Measurements from ENCODE around the gene RNF208. TPM values are rescaled to one million over a fixed set of nuclear protein-coding genes. Genes with fewer than 3 reads are reported as not detected.

RNF208 gene
- total and polyA plus RNA-seq, 2 experiments from 2014 or later, result 1.4 to 5.6 TPM

- H3K27me3 Mint-ChIP-seq (ENCODE audit: insufficient read depth, low read depth, poor library complexity), result peaks cover 24% of the 10 kb centered on the region
- no peaks in the 10 kb centered on the region for H3K27me3 ChIP-seq (ENCODE audit: insufficient read depth)
- peak overlapping the region; percentile 97 for H3K4me3 Mint-ChIP-seq
- H3K36me3 ChIP-seq (ENCODE audit: insufficient read depth), result no peaks in the 10 kb centered on the region
- H3K27ac ChIP-seq (ENCODE audit: low read depth), result no peak overlapping the region
- H3F3A ChIP-seq (replicated peaks; ENCODE audit: low read depth), result peaks cover 16% of the 10 kb centered on the region; the same call in 1 of the 2 replicates
- H4K20me1 ChIP-seq (replicated peaks; ENCODE audit: insufficient read depth), result peaks cover 14% of the 10 kb centered on the region
- H3K4me1 Mint-ChIP-seq, result peaks cover 28% of the 10 kb centered on the region
- H3K27ac Mint-ChIP-seq, result no peak overlapping the region
- DNase-seq (ENCODE audit: low spot score) (no peak), ATAC-seq (no peak)
- no peak overlapping the region for H2AFZ ChIP-seq
- peak overlapping the region; percentile 98 for H3K4me2 ChIP-seq
- H3K4me3 ChIP-seq, result peak overlapping the region; percentile 98
- H3K79me2 ChIP-seq (replicated peaks; ENCODE audit: insufficient read depth), result peaks cover 42% of the 10 kb centered on the region
- peaks cover 20% of the 10 kb centered on the region for H3K4me1 ChIP-seq (ENCODE audit: insufficient read depth)
- H3K9me2 ChIP-seq (ENCODE audit: insufficient read depth), result no peaks in the 10 kb centered on the region
- no peaks in the 10 kb centered on the region; the same call in 2 of the 3 replicates for H3K9me3 Mint-ChIP-seq
- TF ChIP-seq ZNF462 (CRISPR knock-in tag; IDR thresholded peaks at IDR 0.05), result no peak
- no peak for TF ChIP-seq ZNF114 (CRISPR knock-in tag; IDR thresholded peaks at IDR 0.05)
- no peak for TF ChIP-seq EZH2 (IDR thresholded peaks at IDR 0.05; ENCODE audit: low read depth, unreplicated experiment)
- no peak for TF ChIP-seq CREB1 (CRISPR knock-in tag; IDR thresholded peaks at IDR 0.05; ENCODE audit: low read depth)
- TF ChIP-seq JUNB (IDR thresholded peaks at IDR 0.05; ENCODE audit: unreplicated experiment), result no peak
- TF ChIP-seq NANOG (IDR thresholded peaks at IDR 0.05; ENCODE audit: borderline replicate concordance), result no peak
- H3K36me3 Mint-ChIP-seq (ENCODE audit: low read depth), result peaks cover 33% of the 10 kb centered on the region
Measured at GRCh38 chr9:137206602-137207001, 15.4 kb downstream of the RNF208 start.

All from GM23338 (cell line).